ENCODE results near the gene WNT11.

DNA sequence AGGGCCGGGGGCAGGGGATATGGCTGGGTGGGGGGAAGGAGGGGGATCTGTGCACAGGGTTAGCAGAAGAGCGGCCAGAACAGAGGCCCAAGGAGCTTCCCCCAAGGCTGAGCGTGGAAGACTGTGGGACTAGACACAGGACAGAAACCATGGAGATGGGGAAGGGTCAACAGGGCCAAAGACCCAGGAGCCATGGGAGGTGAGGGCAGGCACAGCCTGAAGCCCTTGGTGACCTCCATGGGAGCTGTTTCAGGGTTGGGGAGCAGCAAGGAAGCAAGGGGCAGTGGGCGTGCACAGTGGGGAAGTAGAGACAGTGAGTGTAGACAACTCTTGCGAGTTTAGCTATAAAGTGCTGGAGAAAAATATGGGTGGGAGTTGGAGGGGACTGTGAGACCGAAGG, 56.6 kb downstream of the WNT11 start:
- no peak for TF ChIP-seq POLR2A (IDR thresholded peaks at IDR 0.05)
- TF ChIP-seq, protein P1, sequence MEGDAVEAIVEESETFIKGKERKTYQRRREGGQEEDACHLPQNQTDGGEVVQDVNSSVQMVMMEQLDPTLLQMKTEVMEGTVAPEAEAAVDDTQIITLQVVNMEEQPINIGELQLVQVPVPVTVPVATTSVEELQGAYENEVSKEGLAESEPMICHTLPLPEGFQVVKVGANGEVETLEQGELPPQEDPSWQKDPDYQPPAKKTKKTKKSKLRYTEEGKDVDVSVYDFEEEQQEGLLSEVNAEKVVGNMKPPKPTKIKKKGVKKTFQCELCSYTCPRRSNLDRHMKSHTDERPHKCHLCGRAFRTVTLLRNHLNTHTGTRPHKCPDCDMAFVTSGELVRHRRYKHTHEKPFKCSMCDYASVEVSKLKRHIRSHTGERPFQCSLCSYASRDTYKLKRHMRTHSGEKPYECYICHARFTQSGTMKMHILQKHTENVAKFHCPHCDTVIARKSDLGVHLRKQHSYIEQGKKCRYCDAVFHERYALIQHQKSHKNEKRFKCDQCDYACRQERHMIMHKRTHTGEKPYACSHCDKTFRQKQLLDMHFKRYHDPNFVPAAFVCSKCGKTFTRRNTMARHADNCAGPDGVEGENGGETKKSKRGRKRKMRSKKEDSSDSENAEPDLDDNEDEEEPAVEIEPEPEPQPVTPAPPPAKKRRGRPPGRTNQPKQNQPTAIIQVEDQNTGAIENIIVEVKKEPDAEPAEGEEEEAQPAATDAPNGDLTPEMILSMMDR (IDR thresholded peaks at IDR 0.05): no peak
